Stomach (tissue), 9 donors: ENCODE measurements around the gene TTLL8. TPM values are rescaled to one million over a fixed set of nuclear protein-coding genes. Genes with fewer than 3 reads are reported as not detected.
A peak's percentile ranks its signal among the peaks of the same experiment; 100 is the strongest.

Experiments
- DNase-seq, 2 donors: peaks; one replicate each; pipeline versions ENCODE4 v3.0.0 to v3.0.0-alpha.2; 2013 to 2019
- H3K27ac ChIP-seq, 5 donors: fragments of 200-600 bp in 4 of 5; sonication (generic) in 4 of 5; one replicate each; pipeline ENCODE4 v1.5.1; 2013 to 2019; ENCODE audit warnings: mild to moderate bottlenecking in 1 of 5, moderate library complexity in 1 of 5
- H3K27me3 ChIP-seq, 3 donors: fragments of 200-600 bp; sonication (generic); one replicate each; pipeline ENCODE4 v1.5.1; 2017 to 2019; ENCODE audit warnings: mixed run types in 1 of 3
- H3K36me3 ChIP-seq, 4 donors: fragments of 200-600 bp; sonication (generic); 1 replicate in 3 of 4; 2 replicates in 1 of 4; pipeline ENCODE4 v1.5.1; 2016 to 2019
- H3K4me1 ChIP-seq, 4 donors: fragments of 200-600 bp; sonication (generic); one replicate each; pipeline ENCODE4 v1.5.1; 2016 to 2019
- H3K4me3 ChIP-seq, 4 donors: fragments of 200-600 bp; sonication (generic) in 3 of 4; one replicate each; pipeline ENCODE4 v1.5.1; 2016 to 2019; ENCODE audit warnings: mild to moderate bottlenecking in 1 of 4
- H3K9me3 ChIP-seq, 4 donors: fragments of 200-600 bp; sonication (generic); one replicate each; pipeline ENCODE4 v1.5.1; 2016 to 2019
- EP300 ChIP-seq: sonication (generic); formaldehyde crosslinking; IDR thresholded peaks from one replicate; pipeline ENCODE4 v1.6.1; 2017; ENCODE audit warnings: antibody characterized with exemption
- POLR2A ChIP-seq, 4 donors: fragments of 450-650 bp; IDR thresholded peaks; one replicate each; pipeline ENCODE4 v1.6.1; 2016; ENCODE audit warnings: antibody characterized with exemption in 4 of 4, control low read depth in 2 of 4, mild to moderate bottlenecking in 1 of 4, moderate library complexity in 1 of 4
- POLR2AphosphoS5 ChIP-seq, 3 donors: sonication (generic); formaldehyde crosslinking; IDR thresholded peaks; one replicate each; pipeline ENCODE4 v1.6.1; 2016; ENCODE audit warnings: antibody characterized with exemption in 3 of 3
- WGBS, 5 donors: extraction: QIAGEN DNeasy Blood & Tissue Kit in 3 of 5; methylation state at CpG; one replicate each; pipeline versions ENCODE4 v1.1.5 to v1.1.7; 2013 to 2018; 5-methylcytosine and 5-hydroxymethylcytosine counted together
- intact Hi-C: fragments of 100-400 bp; cut with DNase I; formaldehyde crosslinking; loops from one replicate; pipeline ENCODE4 v1.15.1; 2023; ENCODE audit warnings: low total_unique reads
- polyA plus RNA-seq, 3 donors: library from polyadenylated mRNA; stranded (reverse); fragments of 200-250 nt; gene quantifications; one replicate each; pipeline ENCODE4 v1.2.3, GENCODE V29; 2013
- total RNA-seq, 5 donors: library from RNA; depleted of rRNA; stranded (reverse); fragments of >200 nt; gene quantifications; one replicate each; pipeline versions ENCODE4 v1.1.0 to v1.2.3, GENCODE V29; 2014 to 2016
- TF ChIP-seq, protein P1 (sequence below), 7 experiments: fragments of 450-650 bp in 4 of 7; fragments of 200-600 bp in 3 of 7; sonication (generic) in 3 of 7; IDR thresholded peaks; one replicate each; pipeline ENCODE4 v1.5.1; 2016 to 2019; ENCODE audit warnings: antibody characterized with exemption in 7 of 7, control low read depth in 2 of 7, mild to moderate bottlenecking in 1 of 7
- donor health status: healthy with polysubstance abuse.
- donor health status: Bipolar disorder and iron deficiency.
- donor health status: healthy.

TTLL8 gene
- total and polyA plus RNA-seq, 8 donors: not detected

DNA sequence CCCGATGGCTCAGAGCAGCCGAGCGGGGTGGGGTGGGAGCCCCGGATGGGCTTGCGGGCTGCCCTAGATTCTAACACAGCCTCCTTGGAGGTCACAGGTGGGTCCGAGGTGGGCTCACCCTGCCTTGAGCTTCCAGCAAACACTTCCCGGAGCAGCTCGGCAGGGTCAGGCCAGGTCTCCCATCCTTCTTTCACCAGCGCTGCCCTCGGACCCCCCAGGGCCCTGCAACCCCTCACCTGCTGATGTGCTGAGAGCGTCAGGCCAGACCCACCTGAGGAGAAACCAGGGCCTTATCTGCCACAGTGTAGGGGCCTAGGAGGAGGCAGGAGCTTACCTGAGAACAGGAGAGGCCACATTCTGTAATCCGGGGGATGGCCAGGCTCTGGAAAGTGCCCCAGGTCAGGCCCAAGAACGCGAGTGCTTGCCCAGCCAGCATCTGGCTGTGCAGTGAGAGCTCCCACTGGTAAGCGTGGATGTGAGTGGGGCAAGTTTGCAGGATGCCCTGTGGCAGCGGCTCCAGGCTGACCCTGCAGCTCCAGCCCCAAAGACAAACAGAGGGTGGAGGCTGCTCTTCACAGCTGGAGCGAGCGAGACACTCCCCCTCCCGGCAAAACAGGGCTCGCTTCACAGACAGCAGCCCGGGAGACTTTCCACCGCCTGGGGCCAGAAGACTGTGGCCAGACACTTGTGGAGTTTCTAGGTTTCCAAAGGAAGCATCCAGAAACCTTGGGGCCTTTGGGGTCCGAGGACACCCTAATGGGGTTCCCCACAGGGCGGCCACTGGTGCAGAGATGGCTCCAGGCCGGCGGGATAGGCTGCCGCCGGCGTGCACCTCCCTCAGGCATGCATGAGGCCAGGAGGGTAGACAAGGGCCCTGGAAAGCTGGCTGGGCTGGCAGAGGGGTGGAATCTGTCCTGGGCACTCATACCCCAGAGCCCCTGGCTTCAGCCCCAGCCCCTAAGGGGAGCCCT is 45.6 kb downstream of the TTLL8 start, which contains the start of gene IL17REL:
Gene IL17REL (minus strand): TSS at position 555 of the 971 bp plus-strand sequence. CDS start 119 bp downstream, at position 436.
- WGBS, 5 donors: 49 to 60% (median 53%) methylated on average over 15 to 29 of the region's 29 CpGs
- peaks cover 22 to 64% (median 54%) of the 10 kb centered on the region in 4 donors for H3K4me1 ChIP-seq

DNA sequence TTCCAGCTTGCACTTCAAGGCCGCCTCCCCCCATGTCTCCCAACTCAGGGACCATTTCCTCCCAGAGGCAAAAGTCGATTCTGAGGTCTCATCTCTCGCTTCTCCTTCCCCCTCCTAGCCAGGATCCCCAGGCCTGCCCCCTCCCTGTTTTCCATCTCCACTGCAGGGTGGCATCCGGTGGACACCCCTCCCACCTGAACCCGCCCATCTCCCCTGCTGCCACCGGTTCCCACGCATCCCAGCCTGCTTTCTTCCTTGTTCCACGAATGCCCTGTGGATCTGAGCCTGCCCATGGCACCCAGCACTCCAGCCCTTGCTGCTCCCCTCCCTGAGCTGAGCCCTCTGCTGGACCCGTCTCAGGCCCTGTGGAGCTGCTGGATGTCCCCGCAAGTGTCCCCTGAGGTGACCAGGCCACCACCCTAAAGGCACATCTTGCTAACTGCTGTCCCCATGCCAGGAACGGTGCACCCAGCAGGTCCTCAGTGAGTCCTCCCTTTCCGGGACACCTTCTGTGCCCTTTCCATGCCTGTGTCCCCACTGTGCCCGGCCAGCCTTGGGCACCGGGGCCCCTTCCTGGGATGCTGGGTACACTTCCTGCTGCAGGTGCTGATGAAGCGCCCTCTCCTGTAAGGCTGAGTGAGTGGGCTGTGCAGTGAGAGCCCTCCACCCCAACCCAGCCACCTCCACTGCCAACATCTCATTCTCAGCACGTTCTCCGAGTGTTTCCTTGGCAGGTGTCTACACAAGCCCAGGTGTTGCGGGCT is 46.5 kb downstream of the TTLL8 start:
- peak overlapping the region in 1 of 4 donors; percentile 35 for H3K4me3 ChIP-seq
- peaks cover 23 to 78% (median 58%) of the 10 kb centered on the region in 3 donors for H3K27me3 ChIP-seq
- intact Hi-C loops: no loop called here
- no peak overlapping the region for H3K27ac ChIP-seq
- TF ChIP-seq POLR2A (IDR thresholded peaks at IDR 0.05) (no peak), EP300 (no peak), POLR2AphosphoS5 (IDR thresholded peaks at IDR 0.05) (no peak)
- TF ChIP-seq, protein P1, sequence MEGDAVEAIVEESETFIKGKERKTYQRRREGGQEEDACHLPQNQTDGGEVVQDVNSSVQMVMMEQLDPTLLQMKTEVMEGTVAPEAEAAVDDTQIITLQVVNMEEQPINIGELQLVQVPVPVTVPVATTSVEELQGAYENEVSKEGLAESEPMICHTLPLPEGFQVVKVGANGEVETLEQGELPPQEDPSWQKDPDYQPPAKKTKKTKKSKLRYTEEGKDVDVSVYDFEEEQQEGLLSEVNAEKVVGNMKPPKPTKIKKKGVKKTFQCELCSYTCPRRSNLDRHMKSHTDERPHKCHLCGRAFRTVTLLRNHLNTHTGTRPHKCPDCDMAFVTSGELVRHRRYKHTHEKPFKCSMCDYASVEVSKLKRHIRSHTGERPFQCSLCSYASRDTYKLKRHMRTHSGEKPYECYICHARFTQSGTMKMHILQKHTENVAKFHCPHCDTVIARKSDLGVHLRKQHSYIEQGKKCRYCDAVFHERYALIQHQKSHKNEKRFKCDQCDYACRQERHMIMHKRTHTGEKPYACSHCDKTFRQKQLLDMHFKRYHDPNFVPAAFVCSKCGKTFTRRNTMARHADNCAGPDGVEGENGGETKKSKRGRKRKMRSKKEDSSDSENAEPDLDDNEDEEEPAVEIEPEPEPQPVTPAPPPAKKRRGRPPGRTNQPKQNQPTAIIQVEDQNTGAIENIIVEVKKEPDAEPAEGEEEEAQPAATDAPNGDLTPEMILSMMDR (IDR thresholded peaks at IDR 0.05): no peak
- H3K9me3 ChIP-seq: no peaks in the 10 kb centered on the region
- peaks cover 27 to 67% (median 59%) of the 10 kb centered on the region in 4 donors for H3K4me1 ChIP-seq
- no peaks in the 10 kb centered on the region for H3K36me3 ChIP-seq
- peak in 1 of 2 donors; percentile 36 for DNase-seq
- 29 to 62% (median 58%) methylated on average over 9 to 18 of the region's 18 CpGs for WGBS, 5 donors

More for the DNA sequence above, 45.6 kb downstream of the TTLL8 start, which contains the start of gene IL17REL:
- TF ChIP-seq, protein P1 (IDR thresholded peaks at IDR 0.05): peak in 1 of 7 experiments; percentile 16
- TF ChIP-seq POLR2A (IDR thresholded peaks at IDR 0.05): no peak
- Histone ChIP-seq H3K27me3 (peaks cover 23 to 86% (median 67%) of the 10 kb centered on the region in 3 donors), H3K9me3 (no peaks in the 10 kb centered on the region), H3K36me3 (no peaks in the 10 kb centered on the region), H3K4me3 (peak within 1 kb of the TSS in 1 of 4 donors; percentile 2), H3K27ac (no peak within 1 kb of the TSS)
- DNase-seq: peak; percentile 55 to 67
- intact Hi-C loops: no loop called here

DNA sequence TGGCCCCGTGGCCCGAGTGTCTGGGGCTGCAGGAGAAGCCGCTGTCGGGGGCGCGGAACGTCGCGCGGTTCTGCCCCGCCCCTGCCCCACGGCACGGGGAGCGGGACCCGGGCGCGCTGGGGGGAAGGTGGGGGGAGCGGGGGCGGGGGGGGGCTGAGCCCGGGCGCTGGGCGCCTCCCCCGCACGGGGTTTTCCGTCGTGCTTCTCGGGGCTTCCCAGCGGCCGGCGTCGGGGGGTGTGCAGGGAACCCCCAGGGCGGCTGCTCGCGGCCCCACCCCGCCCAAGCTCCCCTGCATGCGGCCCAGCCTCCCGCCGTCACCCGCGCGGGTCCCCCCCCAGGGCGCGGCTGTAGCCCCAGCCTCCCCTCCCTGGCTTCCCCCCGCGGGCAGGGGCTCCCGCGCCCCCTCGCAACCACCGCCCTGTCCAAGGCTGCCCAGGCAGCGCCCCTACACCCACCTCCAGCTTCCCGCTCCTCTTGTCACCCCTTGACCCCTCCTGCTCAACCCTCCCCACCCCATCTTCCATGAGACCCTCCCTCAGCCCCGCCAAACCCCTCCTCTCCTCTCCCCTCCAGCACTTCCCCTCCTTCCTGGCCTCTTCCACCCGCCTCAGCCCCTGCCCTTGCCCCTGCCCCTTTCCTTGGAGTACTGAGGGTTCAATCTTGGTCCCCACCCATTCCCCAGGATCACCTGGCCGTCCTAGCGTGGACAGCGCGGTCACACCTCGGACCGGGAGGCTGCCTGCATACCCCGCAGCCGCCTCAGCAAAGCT is 47.2 kb downstream of the TTLL8 start:
- WGBS, 5 donors: 6 to 21% (median 8%) methylated on average over 17 to 60 of the region's 61 CpGs
- peak in 1 of 2 donors; percentile 63 for DNase-seq
- peak overlapping the region in 2 of 4 donors; percentile 20 to 35 for H3K4me3 ChIP-seq

More for the DNA sequence above, 47.2 kb downstream of the TTLL8 start:
- no peaks in the 10 kb centered on the region for H3K9me3 ChIP-seq
- no peaks in the 10 kb centered on the region for H3K36me3 ChIP-seq
- peaks cover 23 to 70% (median 52%) of the 10 kb centered on the region in 3 donors for H3K27me3 ChIP-seq
- peaks cover 29 to 68% (median 62%) of the 10 kb centered on the region in 4 donors for H3K4me1 ChIP-seq
- H3K27ac ChIP-seq: no peak overlapping the region
- intact Hi-C loops: no loop called here
- TF ChIP-seq POLR2A (IDR thresholded peaks at IDR 0.05): no peak
- no peak for TF ChIP-seq EP300
- TF ChIP-seq POLR2AphosphoS5 (IDR thresholded peaks at IDR 0.05): no peak
- TF ChIP-seq, protein P1 (IDR thresholded peaks at IDR 0.05): no peak
